Measurements from ENCODE around the gene RASA3. TPM values are rescaled to one million over a fixed set of nuclear protein-coding genes. Genes with fewer than 3 reads are reported as not detected.

Gene RASA3
- total RNA-seq, 2 experiments from 2014 or later = 3.6 to 17.9 TPM

GRCh38 chr13:114074671-114075315, 57.6 kb downstream of the RASA3 start:
- no peak overlapping the region for H3K4me2 ChIP-seq (ENCODE audit: low read length)
- H3K4me1 ChIP-seq (ENCODE audit: insufficient read depth, low read length, poor library complexity, severe bottlenecking) = no peaks in the 10 kb centered on the region
- no peak overlapping the region for H3K27ac ChIP-seq (ENCODE audit: low read depth, low read length, poor library complexity, severe bottlenecking)
- H3K9me2 ChIP-seq (ENCODE audit: insufficient read depth, low read length) = no peaks in the 10 kb centered on the region
- BruUV-seq (replicated peaks) = no TSS peak
- intact Hi-C loops (cut with micrococcal nuclease; ENCODE audit: unreplicated experiment) = no loop called here
- ChIA-PET POLR2A (no interaction called here), CTCF (ENCODE audit: unreplicated experiment) (no interaction called here)
- TF ChIP-seq CTCF (conservative IDR thresholded peaks at IDR 0.05; ENCODE audit: low read length) (no peak), EZH2phosphoT487 (IDR thresholded peaks at IDR 0.05; ENCODE audit: borderline replicate concordance, low read depth, low read length) (no peak)
- no peak overlapping the region for H2AFZ ChIP-seq (ENCODE audit: low read length)
- H3K9me3 ChIP-seq (ENCODE audit: low read length) = no peaks in the 10 kb centered on the region
- H3K36me3 ChIP-seq (ENCODE audit: insufficient read depth, low read length) = no peaks in the 10 kb centered on the region
- DNase-seq (ENCODE audit: low spot score) = no peak
- H3K79me2 ChIP-seq (ENCODE audit: insufficient read depth, low read depth, low read length) = no peaks in the 10 kb centered on the region
- no peaks in the 10 kb centered on the region for H4K20me1 ChIP-seq (ENCODE audit: insufficient read depth, low read length)
- no peak overlapping the region for H3K4me3 ChIP-seq (ENCODE audit: low read depth, low read length, poor library complexity, severe bottlenecking)

DNA sequence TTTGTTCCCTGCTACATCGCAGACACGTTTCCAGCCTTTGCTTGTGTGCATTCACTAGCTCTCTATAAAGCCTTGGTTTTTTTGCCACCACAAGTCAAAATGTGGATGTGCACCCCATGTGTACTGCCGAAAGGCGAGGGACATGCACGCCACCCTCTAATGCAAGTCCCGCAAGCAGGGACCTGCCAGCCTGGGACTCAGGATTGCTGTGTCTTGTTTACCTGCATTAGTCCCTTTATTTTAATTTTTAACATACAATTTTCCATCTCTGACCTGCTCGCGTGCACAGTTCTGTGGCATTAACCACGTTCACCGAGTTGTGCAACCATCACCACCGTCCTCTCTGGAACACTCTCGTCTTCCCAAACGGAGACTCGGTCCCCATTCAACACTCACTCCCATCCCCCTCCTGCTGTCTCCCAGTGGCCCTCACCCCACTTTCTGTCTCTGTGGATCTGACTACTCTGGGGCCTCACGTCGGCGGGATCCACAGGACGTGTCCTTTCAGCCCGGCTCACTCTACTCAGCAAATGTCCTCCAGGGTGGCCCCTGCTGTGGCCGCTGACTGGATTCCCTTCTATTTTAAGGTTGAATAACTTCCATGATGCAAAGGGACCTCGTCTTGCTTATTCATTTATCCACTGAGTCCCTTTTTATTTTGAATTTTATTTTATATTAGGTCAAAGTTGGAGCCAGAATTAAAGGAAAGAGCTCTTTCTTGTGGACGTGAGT, 58.4 kb downstream of the RASA3 start:
- no TSS peak for BruUV-seq (replicated peaks)

More for the DNA sequence above, 58.4 kb downstream of the RASA3 start:
- H3K9me3 ChIP-seq (ENCODE audit: low read length) = no peaks in the 10 kb centered on the region
- H2AFZ ChIP-seq (ENCODE audit: low read length) = no peak overlapping the region
- intact Hi-C loops (cut with micrococcal nuclease; ENCODE audit: unreplicated experiment) = no loop called here
- H3K9me2 ChIP-seq (ENCODE audit: insufficient read depth, low read length) = no peaks in the 10 kb centered on the region
- H3K36me3 ChIP-seq (ENCODE audit: insufficient read depth, low read length) = no peaks in the 10 kb centered on the region
- CTCF ChIA-PET (ENCODE audit: unreplicated experiment) = no interaction called here
- no peak overlapping the region for H3K4me2 ChIP-seq (ENCODE audit: low read length)
- POLR2A ChIA-PET = no interaction called here
- no peaks in the 10 kb centered on the region for H3K4me1 ChIP-seq (ENCODE audit: insufficient read depth, low read length, poor library complexity, severe bottlenecking)
- no peak for TF ChIP-seq CTCF (conservative IDR thresholded peaks at IDR 0.05; ENCODE audit: low read length)
- no peak for TF ChIP-seq EZH2phosphoT487 (IDR thresholded peaks at IDR 0.05; ENCODE audit: borderline replicate concordance, low read depth, low read length)
- no peak for DNase-seq (ENCODE audit: low spot score)
- no peaks in the 10 kb centered on the region for H3K79me2 ChIP-seq (ENCODE audit: insufficient read depth, low read depth, low read length)
- H4K20me1 ChIP-seq (ENCODE audit: insufficient read depth, low read length) = no peaks in the 10 kb centered on the region
- no peak overlapping the region for H3K4me3 ChIP-seq (ENCODE audit: low read depth, low read length, poor library complexity, severe bottlenecking)
- no peak overlapping the region for H3K27ac ChIP-seq (ENCODE audit: low read depth, low read length, poor library complexity, severe bottlenecking)
